Fibroblast of peridontal ligament (primary cell): ENCODE data around the gene SEMA5A.
A peak's percentile ranks its signal among the peaks of the same experiment; 100 is the strongest.

Experiments used
- DNase-seq: peaks from one replicate; pipeline ENCODE4 v3.0.0-alpha.2; 2010; ENCODE audit errors: extremely low read depth

The SEMA5A gene

GRCh38 chr5:9477537-9477936 is 68.3 kb downstream of the SEMA5A start:
- DNase-seq, result no peak

DNA sequence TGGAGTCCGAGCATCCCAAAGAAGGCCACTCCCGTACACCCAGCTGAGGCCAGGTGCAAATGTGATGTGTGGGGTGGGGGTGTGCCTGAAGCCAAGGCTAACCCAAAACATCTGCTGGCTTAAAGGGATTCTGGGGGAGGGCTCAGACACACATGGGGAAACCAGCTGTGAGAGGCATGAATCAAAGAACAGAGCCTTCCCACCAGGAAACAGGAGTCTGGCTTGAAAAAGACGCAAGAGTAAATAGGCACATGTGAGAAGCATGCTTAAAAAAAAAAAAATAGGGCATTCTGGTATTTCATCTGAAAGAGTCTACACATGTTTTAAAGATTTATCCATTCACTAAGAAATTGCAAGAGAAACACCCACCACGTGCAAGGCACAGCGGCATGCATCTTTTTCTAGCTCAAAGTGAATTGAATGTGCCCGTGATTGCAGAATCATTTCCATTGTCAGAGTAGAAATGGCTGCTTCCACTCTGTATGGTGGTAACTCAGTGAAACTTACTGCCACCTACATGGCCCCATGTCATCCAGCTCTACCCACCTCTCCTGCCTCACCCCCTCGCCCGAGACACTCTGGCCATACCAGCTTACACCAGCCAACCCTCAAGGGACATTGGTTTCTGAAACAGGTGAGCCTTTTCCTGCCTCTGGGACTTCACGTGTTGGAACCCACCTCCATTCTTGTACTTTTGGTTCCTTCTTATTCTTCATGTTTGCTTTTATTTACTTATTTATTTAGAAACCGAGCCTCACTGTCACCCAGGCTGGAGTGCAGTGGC is 71.5 kb downstream of the SEMA5A start:
- no peak for DNase-seq

DNA sequence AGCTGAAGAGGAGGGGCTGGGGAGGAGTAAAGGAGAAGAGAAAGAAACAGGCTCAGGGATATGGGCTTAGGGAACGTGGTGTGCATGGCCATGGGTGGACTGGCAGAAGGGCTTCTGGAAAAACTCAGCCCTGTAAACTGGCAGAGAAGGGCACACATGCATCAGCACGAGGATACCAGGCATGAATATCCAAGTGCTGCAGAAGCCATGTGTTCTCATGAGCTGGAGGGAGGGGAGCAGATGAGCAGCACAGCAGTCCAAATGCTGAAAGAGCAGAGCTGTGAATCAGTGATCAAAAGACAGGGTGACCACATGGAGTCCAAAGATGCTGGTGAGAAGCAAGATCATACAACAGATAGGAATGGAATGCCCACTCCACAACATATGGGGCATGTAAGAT is 72.3 kb downstream of the SEMA5A start:
- DNase-seq, result no peak

- no peak for DNase-seq
Observed at GRCh38 chr5:9470410-9470809, 75.5 kb downstream of the SEMA5A start.

DNA sequence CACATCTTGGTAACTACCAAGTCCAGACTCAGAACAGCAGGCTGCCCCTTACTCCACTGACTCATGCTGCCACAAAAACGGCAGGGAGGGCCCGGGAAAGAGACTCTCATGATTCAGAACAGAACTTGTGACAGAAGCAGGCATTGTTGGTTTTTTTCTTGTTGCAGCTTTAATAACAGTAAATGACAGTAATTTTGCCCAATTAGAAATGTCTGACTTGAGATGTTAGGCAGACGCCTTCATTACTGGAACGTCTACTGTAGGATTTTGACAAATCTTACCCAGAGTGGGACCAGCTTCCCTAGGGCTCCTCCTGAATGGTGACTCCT is 77.9 kb downstream of the SEMA5A start:
- DNase-seq, result peak; percentile 89

- no peak for DNase-seq
Observed at GRCh38 chr5:9467199-9468059, 78.4 kb downstream of the SEMA5A start.

DNA sequence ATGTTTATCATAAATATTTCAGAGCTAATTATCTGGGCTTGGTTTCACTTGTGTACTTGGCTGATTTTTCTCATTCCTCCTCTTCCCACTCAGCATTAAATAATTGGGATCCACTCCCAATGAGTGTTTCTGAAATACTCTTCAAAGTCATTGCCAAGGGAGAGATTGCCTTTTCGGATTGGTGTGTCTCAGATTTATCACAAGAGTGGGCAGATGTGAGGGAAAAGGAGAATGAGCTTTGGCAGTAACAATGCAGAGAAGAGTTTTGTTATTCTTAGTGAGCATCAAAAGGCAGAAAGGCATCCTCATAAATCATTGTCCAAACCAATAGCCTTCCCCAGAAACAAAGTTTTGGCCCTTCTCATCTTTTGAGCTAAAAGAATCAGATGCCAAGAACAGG is 79.2 kb downstream of the SEMA5A start:
- no peak for DNase-seq

- no peak for DNase-seq
Observed at GRCh38 chr5:9464478-9464877, 81.4 kb downstream of the SEMA5A start.

GRCh38 chr5:9462109-9462508 is 83.8 kb downstream of the SEMA5A start:
- no peak for DNase-seq

- no peak for DNase-seq
Observed at GRCh38 chr5:9460885-9461645, 84.8 kb downstream of the SEMA5A start.

DNA sequence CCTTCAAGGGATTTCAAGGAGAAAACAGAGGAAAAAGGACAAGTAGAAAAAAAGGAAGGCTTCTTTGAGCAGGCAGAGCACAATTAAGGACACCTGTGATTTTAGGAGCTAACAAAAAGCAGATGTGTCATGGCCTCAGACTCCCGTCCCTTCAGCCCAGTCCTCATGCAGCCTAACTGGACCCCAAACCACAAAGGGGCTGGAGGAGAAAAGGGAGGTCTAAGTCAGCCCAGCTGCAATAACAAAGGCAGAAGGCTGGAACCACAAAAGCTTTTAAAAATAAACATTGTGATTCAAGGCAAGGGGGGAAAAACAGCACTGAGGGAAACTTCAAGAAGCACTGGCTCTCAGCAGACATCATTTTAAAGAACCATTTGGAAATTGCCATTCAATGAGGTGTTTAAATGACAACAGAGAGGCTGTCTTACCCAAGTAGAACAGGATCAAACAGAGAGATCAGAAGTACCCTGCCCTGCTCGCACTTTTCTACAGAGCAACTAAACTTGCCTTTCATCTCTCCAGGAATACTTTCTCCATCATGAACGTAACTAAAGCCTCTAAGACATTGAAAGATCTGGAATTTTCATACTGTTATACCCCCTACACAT is 89.3 kb downstream of the SEMA5A start:
- peak; percentile 97 for DNase-seq

DNA sequence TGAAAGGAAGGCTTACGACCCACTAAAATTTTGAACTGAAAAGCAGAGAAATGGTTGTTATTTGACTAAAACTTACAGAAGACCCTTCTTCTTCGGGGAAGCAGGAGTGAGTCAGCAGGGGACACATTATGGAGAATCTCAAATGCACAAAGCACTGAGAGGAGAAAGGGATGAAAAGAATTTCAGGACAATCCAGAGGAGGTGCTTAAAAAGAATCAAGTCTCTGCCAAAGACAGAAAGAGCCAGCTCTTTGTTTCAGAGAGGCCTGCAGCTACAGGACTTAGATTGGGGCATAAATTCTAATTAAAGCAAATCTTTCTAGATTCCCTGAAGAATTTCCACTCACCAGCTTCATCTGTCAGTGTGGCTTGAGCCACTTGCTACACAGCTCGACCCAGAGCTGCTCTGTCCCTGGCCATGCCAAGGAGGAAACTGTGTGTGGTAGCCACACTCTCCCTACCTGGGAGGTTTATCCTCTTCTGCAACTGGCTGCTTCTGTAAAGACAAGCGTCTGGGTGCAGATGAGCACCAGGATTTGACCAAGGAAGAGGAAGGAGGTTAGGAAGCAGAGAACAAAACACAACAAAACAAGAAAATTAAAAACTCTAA is 89.9 kb downstream of the SEMA5A start:
- peak; percentile 29 for DNase-seq

DNA sequence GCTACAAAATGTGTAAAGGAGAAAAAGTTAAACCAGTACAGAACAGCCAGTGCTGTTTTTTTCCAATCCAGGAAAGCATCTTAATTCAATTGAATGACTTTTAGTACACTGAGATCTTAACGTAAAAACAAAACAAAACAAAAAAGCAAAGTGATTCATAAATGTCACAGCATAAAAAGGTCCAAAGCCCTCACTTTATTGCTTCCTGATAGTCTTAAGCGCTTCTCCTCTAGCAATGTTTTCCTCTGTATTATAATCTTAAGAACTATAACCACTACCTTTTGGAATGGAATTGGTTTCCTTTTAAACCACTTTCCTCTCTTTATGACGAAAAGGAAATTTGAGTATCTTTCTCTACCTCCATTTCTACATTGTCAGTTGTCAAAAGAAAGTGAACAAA is 91.4 kb downstream of the SEMA5A start:
- no peak for DNase-seq

GRCh38 chr5:9454012-9454481 is 91.8 kb downstream of the SEMA5A start:
- no peak for DNase-seq

DNA sequence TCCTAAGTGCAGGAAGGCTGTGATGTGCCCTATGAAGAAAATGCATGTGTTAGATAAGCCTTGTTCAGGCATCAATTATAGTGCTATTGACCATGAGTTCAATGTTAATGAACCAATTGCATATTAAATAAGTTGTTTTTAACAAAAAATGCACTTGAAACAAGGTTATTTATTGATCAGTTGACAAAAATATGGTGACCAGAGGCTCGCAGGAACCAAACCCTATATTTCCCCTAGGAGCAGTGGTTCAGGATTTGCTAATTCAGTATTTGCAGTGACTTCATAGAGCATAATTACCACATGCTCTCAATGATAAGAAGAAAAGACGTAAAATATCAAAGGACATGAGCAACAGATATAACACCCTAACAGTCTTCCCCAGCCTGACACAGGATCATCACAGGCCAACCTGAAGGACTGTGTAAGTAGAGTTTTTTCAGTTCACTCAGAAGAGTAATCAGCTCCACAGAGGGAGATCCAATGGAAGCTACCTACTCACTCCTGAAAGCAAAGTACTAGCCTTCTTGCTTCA is 92.3 kb downstream of the SEMA5A start:
- no peak for DNase-seq

- no peak for DNase-seq
Observed at GRCh38 chr5:9452181-9452580, 93.7 kb downstream of the SEMA5A start.

DNA sequence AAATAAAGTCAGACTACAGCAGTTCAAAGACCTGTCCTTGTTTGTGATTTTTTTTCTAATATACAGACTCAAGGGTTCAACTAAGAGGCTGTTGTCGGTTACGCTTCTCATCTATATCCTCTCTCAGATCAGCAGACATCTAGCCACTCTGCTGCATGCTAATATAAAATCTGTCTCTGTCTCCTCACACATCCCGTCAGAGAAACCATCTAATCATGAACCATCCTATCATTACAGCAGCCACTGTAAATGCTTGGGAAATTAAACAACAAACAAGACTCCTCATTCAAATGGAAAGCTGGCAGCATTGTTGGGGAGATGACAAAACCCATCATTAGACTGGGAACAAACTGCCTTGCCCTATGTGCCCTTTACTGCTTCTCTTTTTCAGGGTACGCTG is 94.8 kb downstream of the SEMA5A start:
- DNase-seq, result no peak

DNA sequence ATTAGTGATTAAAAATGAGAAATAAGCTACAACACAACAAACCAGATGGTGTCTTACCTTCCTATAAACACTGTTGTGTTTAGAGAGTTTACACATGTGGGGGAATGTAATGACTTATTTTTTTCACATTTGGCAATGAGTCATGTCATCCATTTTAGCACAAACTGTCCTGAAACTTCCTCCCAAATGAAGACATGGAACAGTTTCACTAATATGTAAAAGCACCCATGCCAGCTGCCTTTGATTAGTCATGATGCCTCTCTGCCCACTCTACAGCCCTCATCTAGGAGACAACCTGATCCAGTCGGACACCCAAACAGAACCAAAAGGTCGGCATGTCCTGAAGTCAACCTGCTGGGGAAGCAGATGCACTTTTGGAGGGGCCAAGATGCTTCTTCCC is 98.2 kb downstream of the SEMA5A start:
- DNase-seq, result no peak

GRCh38 chr5:9445826-9446388 is 100.0 kb downstream of the SEMA5A start:
- DNase-seq, result peak; percentile 69

GRCh38 chr5:9444346-9444745 is 101.5 kb downstream of the SEMA5A start:
- DNase-seq, result no peak

- no peak for DNase-seq
Observed at GRCh38 chr5:9441610-9442009, 104.3 kb downstream of the SEMA5A start.
